HG03565 (cell line): ENCODE results near the gene UBE2H.
A peak's percentile ranks its signal among the peaks of the same experiment; 100 is the strongest.
"Not testable (repeated sequence)": the region's sequence is repeated elsewhere in the genome, so short reads cannot be mapped to it uniquely, and the experiment has no call there.

Source experiments
- ATAC-seq: cut with Tn5 transposase; IDR thresholded peaks from one replicate; pipeline ENCODE4 v1.9.1; 2021; ENCODE audit warnings: mild to moderate bottlenecking, moderate library complexity; ENCODE audit not compliant: unreplicated experiment

The UBE2H gene

GRCh38 chr7:129911790-129912189 lies 41.0 kb downstream of the UBE2H start:
- ATAC-seq: no peak

GRCh38 chr7:129909669-129910068 lies 43.1 kb downstream of the UBE2H start:
- no peak for ATAC-seq

DNA sequence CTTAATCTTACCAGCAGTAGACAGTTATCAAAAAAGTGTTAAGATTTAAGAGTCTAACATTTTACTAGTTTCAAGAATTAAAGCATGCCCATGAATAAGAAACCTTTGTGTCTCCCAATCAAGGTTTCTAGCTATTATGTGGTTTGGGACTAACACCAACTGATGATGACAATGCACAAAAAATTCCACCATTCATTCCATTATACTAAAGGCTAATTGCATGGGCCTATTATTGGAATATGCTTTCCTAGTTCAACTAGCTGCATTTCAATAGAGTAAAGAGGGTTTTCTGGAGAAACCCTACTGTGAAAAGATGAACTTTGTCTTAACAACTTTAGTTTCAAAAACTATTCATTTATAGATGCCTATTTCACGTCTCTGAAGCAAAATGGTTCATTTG lies 44.6 kb downstream of the UBE2H start:
- no peak for ATAC-seq

- ATAC-seq: no peak
Measured at GRCh38 chr7:129907122-129907736, 45.5 kb downstream of the UBE2H start.

GRCh38 chr7:129906700-129907099 lies 46.1 kb downstream of the UBE2H start:
- no peak for ATAC-seq

DNA sequence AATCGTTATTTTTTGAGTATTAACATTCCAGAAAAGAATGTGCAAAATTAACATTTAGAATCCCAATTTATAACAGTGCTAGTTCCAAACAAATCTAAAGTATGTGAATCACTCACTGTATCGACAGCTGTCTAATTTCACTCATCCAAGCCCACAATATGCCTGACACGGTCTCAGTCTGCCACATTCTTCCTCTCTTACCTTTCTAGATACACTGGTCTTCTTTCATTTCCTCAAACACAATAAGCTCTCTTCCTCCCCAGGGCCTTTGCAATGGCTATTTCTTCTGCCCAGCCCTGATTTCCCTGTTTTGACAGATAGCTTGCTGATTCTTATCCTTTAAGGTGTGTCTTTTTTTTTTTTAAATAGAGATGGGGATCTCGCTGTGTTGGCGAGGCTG lies 48.8 kb downstream of the UBE2H start:
- peak; percentile 51 for ATAC-seq

- ATAC-seq: no peak
Measured at GRCh38 chr7:129902788-129903422, 49.9 kb downstream of the UBE2H start.

DNA sequence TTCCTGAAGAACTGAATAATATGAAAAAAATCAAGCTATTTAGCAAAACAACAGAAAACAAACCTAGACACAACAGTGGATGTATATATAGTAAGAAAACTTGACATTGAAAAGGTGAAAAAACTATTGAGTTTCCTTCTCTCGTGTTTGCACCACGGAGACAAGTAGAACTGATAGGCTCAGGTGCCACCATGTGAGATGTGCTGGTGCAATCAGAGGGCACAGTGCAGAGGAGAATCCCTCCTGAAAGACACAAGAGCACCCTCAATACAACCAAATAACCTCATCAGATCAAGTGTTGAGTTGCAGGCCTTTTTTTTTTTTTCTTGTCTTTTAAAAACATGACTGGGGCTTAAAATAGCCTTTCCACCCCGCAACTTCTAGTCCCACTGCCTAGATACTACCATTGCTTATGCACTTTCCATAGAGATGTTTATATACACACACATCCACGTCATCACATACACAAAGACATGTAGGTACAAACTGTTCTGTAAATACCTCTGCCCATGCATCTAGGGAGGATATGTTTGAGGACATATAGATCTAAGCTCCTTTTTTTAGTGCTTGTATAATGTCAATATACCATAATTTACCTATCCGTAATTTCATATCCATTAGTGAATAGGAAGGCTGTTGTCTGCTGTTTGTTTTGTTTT lies 54.1 kb downstream of the UBE2H start:
- ATAC-seq: no peak

DNA sequence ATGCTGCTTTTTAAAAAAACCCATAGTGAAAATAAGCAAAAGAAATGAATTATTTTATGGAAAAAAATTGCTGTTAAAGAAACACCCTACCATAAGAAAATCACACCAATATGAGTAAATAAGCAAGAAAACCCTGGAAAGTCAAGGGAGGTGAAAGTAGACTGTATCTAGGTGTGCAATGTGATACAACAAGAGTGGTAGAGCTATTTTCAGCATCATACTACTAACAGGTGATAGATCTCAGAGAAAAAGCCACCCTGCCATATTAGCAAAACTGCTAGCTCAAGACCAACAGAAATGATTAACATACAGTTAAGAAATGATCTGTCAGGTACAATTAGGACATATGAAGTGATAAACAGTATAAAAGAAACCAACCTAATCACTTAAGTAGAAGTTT lies 54.8 kb downstream of the UBE2H start:
- no peak for ATAC-seq

DNA sequence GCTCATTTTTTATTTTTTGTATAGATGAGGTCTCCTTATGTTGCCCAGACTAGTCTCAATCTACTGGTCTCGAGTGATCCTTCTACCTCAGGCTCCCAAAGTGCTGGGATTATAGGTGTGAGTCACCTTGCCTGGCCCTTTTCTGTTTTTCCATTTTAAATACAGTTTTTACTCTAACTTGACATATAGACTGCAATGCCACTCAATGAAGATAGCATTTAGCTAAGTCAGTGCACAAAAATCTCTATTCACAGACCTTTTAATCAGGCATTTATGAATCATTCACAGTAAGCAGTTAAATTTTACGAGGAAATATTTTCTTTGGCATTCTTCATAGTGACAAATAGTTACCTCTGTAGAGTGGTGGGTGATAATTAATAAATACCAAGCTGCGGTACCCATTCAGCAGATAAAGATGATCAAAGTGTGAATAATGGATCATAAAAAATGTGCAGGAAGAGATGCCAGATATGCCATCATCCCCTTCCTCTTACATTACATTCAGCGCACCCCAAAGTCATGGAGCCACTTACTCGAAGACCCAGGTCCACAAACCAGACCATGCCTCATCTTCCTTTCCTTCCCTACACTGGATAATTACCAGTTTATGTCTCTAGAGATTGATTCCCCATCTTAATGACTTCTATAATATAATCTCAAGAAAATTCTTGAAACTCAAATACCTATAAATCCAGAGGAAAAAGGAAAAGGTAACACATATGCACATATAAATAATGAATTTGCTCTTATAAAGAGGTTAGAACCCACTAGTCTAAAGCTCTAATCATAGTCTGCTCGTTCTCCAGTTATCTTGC lies 56.0 kb downstream of the UBE2H start:
- no peak for ATAC-seq

DNA sequence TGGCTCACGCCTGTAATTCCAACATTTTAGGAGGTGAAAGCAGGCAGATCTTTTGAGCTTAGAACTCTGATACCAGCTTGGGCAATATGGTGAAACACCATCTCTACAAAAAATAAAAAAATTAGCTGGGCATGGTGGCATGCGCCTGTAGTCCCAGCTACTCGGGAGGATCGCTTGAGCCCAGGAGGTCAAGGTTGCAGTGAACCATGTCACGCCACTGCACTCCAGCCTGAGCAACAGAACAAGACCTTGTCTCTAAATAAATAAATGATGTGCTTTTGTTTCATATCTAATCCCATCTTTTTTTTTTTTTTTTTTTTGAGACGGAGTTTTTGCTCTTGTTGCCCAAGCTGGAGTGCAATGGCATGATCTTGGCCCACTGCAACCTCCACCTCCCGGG lies 58.6 kb downstream of the UBE2H start:
- not testable (repeated sequence) for ATAC-seq

DNA sequence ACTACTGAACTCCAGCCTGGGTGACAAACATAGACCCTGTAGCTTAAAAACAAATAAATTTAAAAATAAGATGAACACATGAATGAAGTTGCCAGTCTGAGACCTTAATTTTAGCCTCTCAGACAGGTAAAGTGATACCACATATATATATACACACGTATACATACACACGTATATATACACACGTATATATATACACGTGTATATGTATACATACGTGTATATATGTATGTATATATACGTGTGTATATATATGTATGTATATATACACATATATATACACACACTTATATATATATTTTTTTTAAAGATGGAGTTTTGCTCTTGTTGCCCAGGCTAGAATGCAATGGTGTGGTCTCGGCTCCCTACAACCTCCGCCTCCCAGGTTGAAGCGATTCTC lies 62.7 kb downstream of the UBE2H start:
- no peak for ATAC-seq

DNA sequence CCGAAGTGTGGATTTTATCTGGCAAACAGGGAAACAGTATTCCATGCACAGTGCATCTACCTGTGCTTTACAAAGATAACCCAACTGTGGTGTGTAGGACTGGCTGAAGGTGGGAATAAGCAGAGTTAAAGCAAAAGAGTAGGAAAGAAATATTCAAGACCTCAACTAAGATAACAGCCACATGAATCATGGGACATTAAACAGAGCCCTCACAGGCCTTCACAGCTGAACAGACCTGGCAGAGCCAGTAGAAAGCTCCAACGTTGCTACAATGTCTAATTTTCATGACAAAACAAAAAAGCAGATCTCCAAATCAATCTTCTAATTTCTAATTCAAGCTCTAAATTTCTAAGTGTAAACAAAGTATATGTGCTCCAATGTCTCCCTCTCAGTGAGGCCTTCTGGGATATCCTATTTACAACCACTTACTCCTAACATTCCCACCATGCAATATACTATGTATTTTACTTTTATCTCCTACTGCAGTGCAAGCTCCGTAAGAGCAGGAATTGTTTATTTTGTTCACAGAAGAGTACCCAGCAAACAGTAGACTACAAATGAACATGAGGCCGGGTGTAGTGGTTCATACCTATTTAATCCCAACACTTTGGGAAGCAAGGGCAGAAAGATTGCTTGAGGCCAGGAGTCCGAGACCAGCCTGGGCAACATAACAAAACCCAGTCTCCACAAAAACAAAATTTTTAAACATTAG lies 63.5 kb downstream of the UBE2H start:
- no peak for ATAC-seq

DNA sequence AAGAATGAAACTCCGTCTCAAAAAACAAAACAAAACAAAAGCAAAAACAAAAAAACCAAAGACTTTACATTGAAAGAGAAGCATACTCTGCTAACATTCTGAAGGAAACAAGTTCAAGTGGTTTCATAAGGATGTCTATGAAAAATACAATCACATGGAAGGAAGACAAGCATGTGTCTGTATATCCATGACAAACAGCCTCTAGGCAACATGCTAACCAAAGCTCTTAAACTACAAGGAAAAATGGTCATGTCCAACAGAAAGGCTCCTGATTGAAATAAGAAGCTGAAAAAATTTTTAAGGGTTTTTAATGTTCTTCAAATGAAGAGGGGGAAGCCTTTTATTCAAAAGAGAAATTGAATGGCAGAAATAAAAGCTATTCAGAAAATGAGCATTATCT lies 64.9 kb downstream of the UBE2H start:
- no peak for ATAC-seq

DNA sequence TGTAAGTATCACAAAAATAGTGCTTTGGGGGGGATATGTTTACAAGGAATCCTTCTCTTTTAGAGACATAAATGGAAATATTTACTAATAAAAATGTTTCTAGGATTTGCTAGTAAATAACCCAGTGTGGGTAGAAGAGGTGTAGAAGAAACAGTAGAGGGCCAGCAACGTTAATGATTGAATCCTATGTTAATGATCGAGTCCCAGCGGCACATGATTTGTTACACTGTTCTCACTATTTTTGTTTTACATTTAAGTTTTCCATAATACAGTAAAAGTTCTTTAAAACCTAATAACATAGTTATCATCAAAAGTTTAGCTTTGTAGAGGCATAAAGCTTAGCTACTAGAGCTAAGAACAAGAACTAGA lies 66.0 kb downstream of the UBE2H start:
- ATAC-seq: no peak

DNA sequence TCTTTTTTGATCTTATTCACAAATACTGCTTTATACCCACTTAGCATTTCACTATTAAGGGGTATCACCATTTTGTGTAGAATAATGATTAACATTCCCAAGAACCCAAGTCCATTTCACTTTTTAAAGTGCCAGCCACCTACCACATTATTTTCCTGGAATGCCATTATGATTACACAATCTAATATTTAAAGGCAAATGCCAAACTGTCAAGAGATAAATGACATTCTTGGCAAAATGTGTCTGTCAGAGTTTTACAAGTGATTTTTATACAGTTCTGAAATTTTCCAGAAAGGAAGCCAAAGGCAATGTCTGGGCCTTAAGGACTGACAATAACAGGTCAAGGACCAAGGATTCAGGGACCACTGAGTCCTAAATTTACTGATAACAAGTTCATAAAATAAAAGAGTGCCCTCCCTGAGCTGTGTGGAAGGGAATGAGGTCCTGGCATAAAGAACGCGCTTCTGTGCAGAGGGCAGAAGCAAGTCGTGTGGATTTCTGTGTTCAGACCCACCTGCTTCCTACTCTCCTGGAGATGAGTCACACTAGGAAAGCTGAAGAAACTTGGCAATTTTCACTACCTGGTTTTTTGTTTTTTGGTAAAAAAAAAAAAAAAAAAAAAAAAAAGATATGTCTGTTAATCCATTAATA lies 66.5 kb downstream of the UBE2H start:
- ATAC-seq: no peak

- no peak for ATAC-seq
Measured at GRCh38 chr7:129884495-129884894, 68.3 kb downstream of the UBE2H start.

DNA sequence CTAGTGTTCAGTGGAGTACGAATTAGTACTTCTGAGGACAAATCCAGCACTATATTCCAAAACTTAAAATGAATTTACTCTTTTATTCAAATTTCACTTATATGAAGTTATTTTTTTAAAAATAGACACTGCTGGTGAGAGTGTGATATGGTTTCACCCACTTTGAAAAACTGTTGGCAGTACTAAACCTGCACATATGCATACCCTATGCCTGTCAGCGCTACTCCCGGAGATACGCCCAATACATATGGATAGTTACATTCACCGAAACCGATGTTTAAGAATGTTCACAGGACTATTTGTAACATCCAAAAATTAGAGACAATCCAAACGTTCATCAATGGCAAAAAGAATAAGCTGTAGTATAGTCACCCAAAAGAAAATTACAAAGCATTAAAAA lies 69.6 kb downstream of the UBE2H start:
- no peak for ATAC-seq

- ATAC-seq: no peak
Measured at GRCh38 chr7:129882531-129882930, 70.2 kb downstream of the UBE2H start.

DNA sequence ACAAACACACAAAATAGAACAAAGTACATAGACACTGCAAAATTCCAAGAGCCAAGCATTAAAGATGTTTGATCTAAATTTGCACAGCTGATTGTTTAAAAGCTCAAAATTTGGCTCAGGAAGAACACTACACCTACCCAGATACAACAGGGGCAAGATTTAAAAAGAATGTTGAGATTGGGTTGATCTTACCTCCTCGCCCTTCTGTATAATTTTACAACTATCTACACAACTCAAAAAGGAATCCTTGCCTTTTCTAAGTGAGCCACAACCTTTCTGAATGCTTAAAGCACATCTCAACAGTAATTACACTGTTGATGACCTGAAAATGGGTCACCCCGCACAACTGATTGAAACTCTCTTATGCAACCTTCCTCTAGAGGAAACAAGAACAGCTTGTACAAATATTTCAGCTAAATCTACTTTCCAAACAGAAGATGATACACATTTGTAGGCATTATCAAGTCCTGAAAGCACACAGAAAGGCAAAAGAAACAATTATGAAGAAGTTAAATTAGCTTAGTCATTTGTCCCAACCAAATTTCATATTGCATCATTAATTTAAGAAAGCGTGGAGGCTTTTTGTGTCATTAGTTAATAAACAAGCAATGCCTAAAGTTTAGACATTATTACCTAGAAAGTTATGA lies 75.5 kb downstream of the UBE2H start:
- no peak for ATAC-seq
